ENCODE results near the gene HEATR1.

GRCh38 chr1:236536540-236536939 lies 67.8 kb downstream of the HEATR1 start:
- TF ChIP-seq, protein P1, sequence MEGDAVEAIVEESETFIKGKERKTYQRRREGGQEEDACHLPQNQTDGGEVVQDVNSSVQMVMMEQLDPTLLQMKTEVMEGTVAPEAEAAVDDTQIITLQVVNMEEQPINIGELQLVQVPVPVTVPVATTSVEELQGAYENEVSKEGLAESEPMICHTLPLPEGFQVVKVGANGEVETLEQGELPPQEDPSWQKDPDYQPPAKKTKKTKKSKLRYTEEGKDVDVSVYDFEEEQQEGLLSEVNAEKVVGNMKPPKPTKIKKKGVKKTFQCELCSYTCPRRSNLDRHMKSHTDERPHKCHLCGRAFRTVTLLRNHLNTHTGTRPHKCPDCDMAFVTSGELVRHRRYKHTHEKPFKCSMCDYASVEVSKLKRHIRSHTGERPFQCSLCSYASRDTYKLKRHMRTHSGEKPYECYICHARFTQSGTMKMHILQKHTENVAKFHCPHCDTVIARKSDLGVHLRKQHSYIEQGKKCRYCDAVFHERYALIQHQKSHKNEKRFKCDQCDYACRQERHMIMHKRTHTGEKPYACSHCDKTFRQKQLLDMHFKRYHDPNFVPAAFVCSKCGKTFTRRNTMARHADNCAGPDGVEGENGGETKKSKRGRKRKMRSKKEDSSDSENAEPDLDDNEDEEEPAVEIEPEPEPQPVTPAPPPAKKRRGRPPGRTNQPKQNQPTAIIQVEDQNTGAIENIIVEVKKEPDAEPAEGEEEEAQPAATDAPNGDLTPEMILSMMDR (IDR thresholded peaks at IDR 0.05) = no peak
- no peak for TF ChIP-seq POLR2A (IDR thresholded peaks at IDR 0.05)
